ENCODE measurements around the gene KRT32. TPM values are rescaled to one million over a fixed set of nuclear protein-coding genes. Genes with fewer than 3 reads are reported as not detected.

The KRT32 gene
- total RNA-seq, 1 experiment from 2014 or later, result not detected

- CTCF ChIA-PET, result interaction anchor here (0.6 kb wide), 1 partner anchor 1091 kb away, joined by 3 read pairs; no protein-coding TSS in a partner anchor
Observed at GRCh38 chr17:41446806-41447205, 20.4 kb downstream of the KRT32 start.

GRCh38 chr17:41444640-41445039 lies 22.5 kb downstream of the KRT32 start:
- Mint-ChIP-seq H3K9me3 (ENCODE audit: unreplicated experiment) (peaks cover 3% of the 10 kb centered on the region), H3K27me3 (ENCODE audit: insufficient read depth, unreplicated experiment) (no peaks in the 10 kb centered on the region), H3K4me3 (ENCODE audit: unreplicated experiment) (no peak overlapping the region), H3K27ac (ENCODE audit: unreplicated experiment) (no peak overlapping the region), H3K36me3 (ENCODE audit: insufficient read depth, unreplicated experiment) (no peaks in the 10 kb centered on the region), H3K4me1 (ENCODE audit: low read depth, unreplicated experiment) (no peaks in the 10 kb centered on the region)
- ChIA-PET POLR2A (no interaction called here), CTCF (no interaction called here)
- no TSS peak for BruUV-seq (replicated peaks)
- DNase-seq, result no peak
- Histone ChIP-seq H3K4me3 (ENCODE audit: low read depth, low read length) (no peak overlapping the region), H3K27me3 (replicated peaks; ENCODE audit: control insufficient read depth, insufficient read depth, low read length) (no peaks in the 10 kb centered on the region), H3K4me1 (no peaks in the 10 kb centered on the region), H3K9me3 (no peaks in the 10 kb centered on the region; the same call in 1 of the 2 replicates), H3K36me3 (ENCODE audit: control insufficient read depth, insufficient read depth, low read length) (no peaks in the 10 kb centered on the region)
- TF ChIP-seq CTCF (IDR thresholded peaks at IDR 0.05; ENCODE audit: insufficient read depth in 1 of 2, low read depth in 1 of 2, low read length in 1 of 2, severe bottlenecking in 1 of 2, unreplicated experiment in 1 of 2), result no peak
- intact Hi-C loops (cut with micrococcal nuclease; ENCODE audit: unreplicated experiment), result no loop called here

More at GRCh38 chr17:41446806-41447205, 20.4 kb downstream of the KRT32 start:
- peaks cover 6% of the 10 kb centered on the region for H3K4me1 Mint-ChIP-seq (ENCODE audit: low read depth, unreplicated experiment)
- no peaks in the 10 kb centered on the region for H3K27me3 ChIP-seq (replicated peaks; ENCODE audit: control insufficient read depth, insufficient read depth, low read length)
- TF ChIP-seq CTCF (IDR thresholded peaks at IDR 0.05; ENCODE audit: insufficient read depth in 1 of 2, low read depth in 1 of 2, low read length in 1 of 2, severe bottlenecking in 1 of 2, unreplicated experiment in 1 of 2), result no peak
- no peak overlapping the region for H3K4me3 Mint-ChIP-seq (ENCODE audit: unreplicated experiment)
- no peak overlapping the region for H3K4me3 ChIP-seq (ENCODE audit: low read depth, low read length)
- H3K36me3 Mint-ChIP-seq (ENCODE audit: insufficient read depth, unreplicated experiment), result no peaks in the 10 kb centered on the region
- no peak overlapping the region for H3K27ac Mint-ChIP-seq (ENCODE audit: unreplicated experiment)
- intact Hi-C loops (cut with micrococcal nuclease; ENCODE audit: unreplicated experiment), result no loop called here
- H3K36me3 ChIP-seq (ENCODE audit: control insufficient read depth, insufficient read depth, low read length), result no peaks in the 10 kb centered on the region
- BruUV-seq (replicated peaks), result no TSS peak
- peaks cover 7% of the 10 kb centered on the region for H3K9me3 ChIP-seq
- H3K9me3 Mint-ChIP-seq (ENCODE audit: unreplicated experiment), result peaks cover 24% of the 10 kb centered on the region
- H3K4me1 ChIP-seq, result no peaks in the 10 kb centered on the region
- no peak for DNase-seq
- no peaks in the 10 kb centered on the region for H3K27me3 Mint-ChIP-seq (ENCODE audit: insufficient read depth, unreplicated experiment)
- POLR2A ChIA-PET, result interaction anchor here (0.6 kb wide), 1 partner anchor 379 kb away, joined by 4 read pairs; no protein-coding TSS in a partner anchor

GRCh38 chr17:41444186-41444585 lies 23.0 kb downstream of the KRT32 start:
- ChIA-PET POLR2A (no interaction called here), CTCF (interaction anchor here (1.2 kb wide), 1 partner anchor 204 kb away, joined by 3 read pairs; no protein-coding TSS in a partner anchor)
- no peaks in the 10 kb centered on the region for H3K27me3 ChIP-seq (replicated peaks; ENCODE audit: control insufficient read depth, insufficient read depth, low read length)
- no peaks in the 10 kb centered on the region; the same call in 1 of the 2 replicates for H3K9me3 ChIP-seq
- no peak for DNase-seq
- no peak overlapping the region for H3K4me3 ChIP-seq (ENCODE audit: low read depth, low read length)
- no peaks in the 10 kb centered on the region for H3K4me1 ChIP-seq
- Mint-ChIP-seq H3K27me3 (ENCODE audit: insufficient read depth, unreplicated experiment) (no peaks in the 10 kb centered on the region), H3K9me3 (ENCODE audit: unreplicated experiment) (no peaks in the 10 kb centered on the region), H3K4me1 (ENCODE audit: low read depth, unreplicated experiment) (no peaks in the 10 kb centered on the region), H3K36me3 (ENCODE audit: insufficient read depth, unreplicated experiment) (no peaks in the 10 kb centered on the region), H3K4me3 (ENCODE audit: unreplicated experiment) (no peak overlapping the region), H3K27ac (ENCODE audit: unreplicated experiment) (no peak overlapping the region)
- BruUV-seq (replicated peaks), result no TSS peak
- TF ChIP-seq CTCF (IDR thresholded peaks at IDR 0.05; ENCODE audit: insufficient read depth in 1 of 2, low read depth in 1 of 2, low read length in 1 of 2, severe bottlenecking in 1 of 2, unreplicated experiment in 1 of 2), result no peak
- H3K36me3 ChIP-seq (ENCODE audit: control insufficient read depth, insufficient read depth, low read length), result no peaks in the 10 kb centered on the region
- intact Hi-C loops (cut with micrococcal nuclease; ENCODE audit: unreplicated experiment), result no loop called here

Data from Caco-2 (cell line).